H1 (cell line): Measurements from ENCODE around the gene SLC7A7. TPM values are rescaled to one million over a fixed set of nuclear protein-coding genes. Genes with fewer than 3 reads are reported as not detected.

ENCODE experiments used
- CTCF ChIA-PET: fragments of 300-600 bp; sonication (Branson Sonifier 250); formaldehyde crosslinking; loops from one replicate; lab custom pipeline; 2021; ENCODE audit not compliant: partially characterized antibody; lab: Charles Lee
- POLR2A ChIA-PET: fragments of 300-600 bp; sonication (Branson Sonifier 250); formaldehyde crosslinking; loops from one replicate; lab custom pipeline; 2021; ENCODE audit warnings: inconsistent platforms; ENCODE audit not compliant: partially characterized antibody; lab: Charles Lee
- DNase-seq, 2 experiments: peaks; one replicate each; pipeline versions ENCODE4 v3.0.0 to v3.0.0-alpha.2; 2010 to 2022; ENCODE audit warnings: low spot score in 2 of 2, low read depth in 1 of 2, mixed read lengths in 1 of 2
- FAIRE-seq: peaks from 2 replicates; lab custom pipeline; 2011; peaks lifted over from hg19 to GRCh38; lab: Jason Lieb, UNC
- H2AFZ ChIP-seq: 2 replicates; pipeline ENCODE4 v1.8.1; 2012; ENCODE audit warnings: low read length, inconsistent platforms
- H2AK5ac ChIP-seq: 2 replicates; pipeline ENCODE4 v1.6.1; 2013; ENCODE audit warnings: low read depth, low read length
- H2BK120ac ChIP-seq: replicated peaks from 2 replicates; pipeline ENCODE3; 2013; ENCODE audit warnings: low read depth, low read length, inconsistent platforms
- H2BK12ac ChIP-seq: 2 replicates; pipeline ENCODE4 v1.6.1; 2013; ENCODE audit warnings: low read depth, low read length
- H2BK15ac ChIP-seq: 2 replicates; pipeline ENCODE4 v1.6.1; 2013; ENCODE audit warnings: low read length
- H2BK20ac ChIP-seq: 2 replicates; pipeline ENCODE4 v1.6.1; 2013; ENCODE audit warnings: low read length
- H2BK5ac ChIP-seq: 2 replicates; pipeline ENCODE4 v1.6.1; 2013; ENCODE audit warnings: low read depth, low read length
- H3K14ac ChIP-seq: 2 replicates; pipeline ENCODE4 v1.6.1; 2013; ENCODE audit warnings: inconsistent platforms; ENCODE audit not compliant: insufficient read length
- H3K18ac ChIP-seq: 2 replicates; pipeline ENCODE4 v1.6.1; 2013; ENCODE audit warnings: low read length; ENCODE audit errors: extremely low read depth
- H3K23ac ChIP-seq: 2 replicates; pipeline ENCODE4 v1.6.1; 2013; ENCODE audit warnings: inconsistent platforms; ENCODE audit not compliant: insufficient read length
- H3K23me2 ChIP-seq: 2 replicates; pipeline ENCODE4 v1.6.1; 2013; ENCODE audit warnings: low read depth, low read length
- H3K27ac ChIP-seq: 2 replicates; pipeline ENCODE4 v1.6.1; 2011; ENCODE audit warnings: low read depth, low read length, inconsistent platforms
- H3K27me3 ChIP-seq, 4 experiments: replicated peaks in 1 of 4; 1 replicate in 1 of 4; 2 replicates in 3 of 4; pipeline versions ENCODE4 v1.6.1 to v1.8.1; 2011 to 2013; ENCODE audit warnings: low read length in 3 of 4, mild to moderate bottlenecking in 3 of 4, inconsistent platforms in 2 of 4, mixed read lengths in 2 of 4, moderate library complexity in 1 of 4; ENCODE audit not compliant: control insufficient read depth in 3 of 4, insufficient read depth in 3 of 4; ENCODE audit errors: extremely low read depth in 1 of 4
- H3K36me3 ChIP-seq, 4 experiments: 2 replicates each; pipeline versions ENCODE4 v1.6.1 to v1.8.1; 2011 to 2013; ENCODE audit warnings: mild to moderate bottlenecking in 4 of 4, low read length in 3 of 4, moderate library complexity in 2 of 4, control low read depth in 1 of 4, inconsistent platforms in 1 of 4; ENCODE audit not compliant: insufficient read depth in 4 of 4, control insufficient read depth in 2 of 4
- H3K4ac ChIP-seq: replicated peaks from 2 replicates; pipeline ENCODE3; 2013; ENCODE audit warnings: low read length, low read depth, mixed read lengths, inconsistent platforms; ENCODE audit not compliant: insufficient read length
- H3K4me1 ChIP-seq, 4 experiments: replicated peaks in 1 of 4; 1 replicate in 1 of 4; 2 replicates in 3 of 4; pipeline versions ENCODE4 v1.6.1 to v1.8.1; 2011 to 2013; ENCODE audit warnings: low read length in 3 of 4, inconsistent platforms in 2 of 4, mixed read lengths in 1 of 4; ENCODE audit not compliant: insufficient read depth in 4 of 4, control insufficient read depth in 3 of 4
- H3K4me2 ChIP-seq, 2 experiments: 2 replicates each; pipeline versions ENCODE4 v1.6.1 to v1.8.1; 2011 to 2013; ENCODE audit warnings: low read depth in 2 of 2, low read length in 2 of 2, control low read depth in 1 of 2, inconsistent platforms in 1 of 2, mild to moderate bottlenecking in 1 of 2; ENCODE audit not compliant: insufficient read depth in 1 of 2
- H3K4me3 ChIP-seq, 4 experiments: fragments of 200-600, 300-600 bp in 1 of 4; sonication (generic), shearing (Covaris generic), sonication (Bioruptor Twin) in 1 of 4; 2 replicates each; pipeline versions ENCODE4 v1.5.1 to v1.8.1; 2011 to 2016; ENCODE audit warnings: low read length in 4 of 4, low read depth in 3 of 4, control low read depth in 2 of 4, inconsistent platforms in 2 of 4, mild to moderate bottlenecking in 2 of 4, mixed read lengths in 1 of 4, moderate library complexity in 1 of 4; ENCODE audit not compliant: insufficient read depth in 2 of 4; ENCODE audit errors: extremely low read depth in 1 of 4
- H3K56ac ChIP-seq: replicated peaks from 2 replicates; pipeline ENCODE3; 2013; ENCODE audit warnings: low read depth, mild to moderate bottlenecking, mixed read lengths, low read length, inconsistent platforms; ENCODE audit not compliant: insufficient read length
- H3K79me1 ChIP-seq: 2 replicates; pipeline ENCODE4 v1.6.1; 2013; ENCODE audit warnings: low read depth, low read length, control low read depth
- H3K79me2 ChIP-seq, 2 experiments: 2 replicates each; pipeline versions ENCODE4 v1.6.1 to v1.8.1; 2012 to 2013; ENCODE audit warnings: low read length in 2 of 2, mild to moderate bottlenecking in 2 of 2, inconsistent platforms in 1 of 2; ENCODE audit not compliant: insufficient read depth in 2 of 2, control insufficient read depth in 1 of 2
- H3K9ac ChIP-seq, 4 experiments: replicated peaks in 1 of 4; 1 replicate in 1 of 4; 2 replicates in 3 of 4; pipeline versions ENCODE4 v1.6.1 to v1.8.1; 2011 to 2013; ENCODE audit warnings: low read depth in 3 of 4, low read length in 3 of 4, control low read depth in 2 of 4, mild to moderate bottlenecking in 2 of 4, moderate library complexity in 2 of 4, inconsistent platforms in 1 of 4; ENCODE audit errors: extremely low read depth in 1 of 4
- H3K9me3 ChIP-seq, 2 experiments: 2 replicates each; pipeline versions ENCODE4 v1.6.1 to v1.8.1; 2012 to 2013; ENCODE audit warnings: mild to moderate bottlenecking in 2 of 2, moderate library complexity in 2 of 2, control low read depth in 1 of 2, inconsistent platforms in 1 of 2, low read depth in 1 of 2, low read length in 1 of 2, mixed read lengths in 1 of 2; ENCODE audit not compliant: insufficient read depth in 2 of 2
- H4K20me1 ChIP-seq, 2 experiments: replicated peaks in 1 of 2; 2 replicates each; pipeline versions ENCODE3 to v1.8.1; 2011 to 2013; ENCODE audit warnings: inconsistent platforms in 2 of 2, low read length in 2 of 2, mild to moderate bottlenecking in 1 of 2; ENCODE audit not compliant: insufficient read depth in 2 of 2, control insufficient read depth in 1 of 2
- H4K5ac ChIP-seq: 2 replicates; pipeline ENCODE4 v1.6.1; 2013; ENCODE audit warnings: low read length, low read depth, mixed read lengths, inconsistent platforms; ENCODE audit not compliant: insufficient read length
- H4K8ac ChIP-seq: 2 replicates; pipeline ENCODE4 v1.8.0; 2013; ENCODE audit warnings: mild to moderate bottlenecking, moderate library complexity, low read length, inconsistent platforms; ENCODE audit not compliant: insufficient read depth; ENCODE audit errors: extremely low read depth
- H4K91ac ChIP-seq: replicated peaks from 2 replicates; pipeline ENCODE3; 2013; ENCODE audit warnings: low read length, mixed read lengths, inconsistent platforms; ENCODE audit not compliant: insufficient read length
- ATF3 ChIP-seq: IDR thresholded peaks from 2 replicates; pipeline ENCODE4 v1.6.1; 2011; ENCODE audit warnings: low read depth, mild to moderate bottlenecking, low read length; ENCODE audit not compliant: insufficient read depth
- BCL11A ChIP-seq, 2 experiments: IDR thresholded peaks; one replicate each; pipeline ENCODE4 v1.6.1; 2011; ENCODE audit warnings: low read depth in 2 of 2, low read length in 2 of 2, mild to moderate bottlenecking in 2 of 2
- HDAC2 ChIP-seq, 2 experiments: fragments of 300-600 bp in 1 of 2; sonication (generic) in 1 of 2; IDR thresholded peaks; 2 replicates each; pipeline ENCODE4 v1.6.1; 2011 to 2012; ENCODE audit warnings: low read depth in 2 of 2, low read length in 2 of 2, mild to moderate bottlenecking in 2 of 2, moderate library complexity in 2 of 2, borderline replicate concordance in 1 of 2, inconsistent platforms in 1 of 2
- HDAC6 ChIP-seq: IDR thresholded peaks from one replicate; pipeline ENCODE4 v1.7.1; 2012; ENCODE audit warnings: low read depth, mild to moderate bottlenecking, inconsistent platforms, low read length, moderate library complexity
- NRF1 ChIP-seq: IDR thresholded peaks from 2 replicates; pipeline ENCODE4 v1.6.1; 2011; ENCODE audit warnings: mild to moderate bottlenecking, low read depth, low read length, improper control_type of control experiment
- POLR2A ChIP-seq, 2 experiments: IDR thresholded peaks; 1 replicate in 1 of 2; 2 replicates in 1 of 2; pipeline ENCODE4 v1.6.1; 2011; ENCODE audit warnings: low read depth in 2 of 2, low read length in 2 of 2, mild to moderate bottlenecking in 2 of 2; ENCODE audit errors: control extremely low read depth in 1 of 2
- POLR2AphosphoS5 ChIP-seq: IDR thresholded peaks from 2 replicates; pipeline ENCODE4 v1.6.1; 2011; ENCODE audit warnings: low read depth, low read length
- RNF2 ChIP-seq: fragments of 200-900, 300-1000 bp; sonication (generic); IDR thresholded peaks from 2 replicates; pipeline ENCODE4 v1.7.1; 2016; ENCODE audit warnings: borderline replicate concordance, low read depth, mild to moderate bottlenecking, antibody characterized with exemption, low read length; ENCODE audit not compliant: poor library complexity, severe bottlenecking; ENCODE audit errors: missing control alignments
- SAP30 ChIP-seq: fragments of 300-600 bp; sonication (generic); IDR thresholded peaks from 2 replicates; pipeline ENCODE4 v1.7.1; 2012; ENCODE audit warnings: low read length, moderate library complexity, mild to moderate bottlenecking, inconsistent platforms; ENCODE audit not compliant: insufficient read depth, insufficient replicate concordance
- SP1 ChIP-seq: IDR thresholded peaks from 2 replicates; pipeline ENCODE4 v1.6.1; 2011; ENCODE audit warnings: low read depth, low read length
- SP2 ChIP-seq: IDR thresholded peaks from 2 replicates; pipeline ENCODE4 v1.6.1; 2012; ENCODE audit warnings: mild to moderate bottlenecking, low read length, inconsistent platforms
- YY1 ChIP-seq: IDR thresholded peaks from 2 replicates; pipeline ENCODE4 v1.6.1; 2011; ENCODE audit warnings: low read depth, mild to moderate bottlenecking, low read length
- WGBS, 2 experiments: shearing (Covaris generic) in 1 of 2; methylation state at CpG; one replicate each; pipeline versions ENCODE4 v1.1.6 to v1.1.7; 2013 to 2015; ENCODE audit warnings: low lambda C conversion rate in 2 of 2, mixed read lengths in 2 of 2, inconsistent platforms in 1 of 2, low coverage in 1 of 2, missing lambda C conversion rate in 1 of 2; ENCODE audit not compliant: insufficient replicate concordance in 2 of 2, insufficient coverage in 1 of 2, insufficient read length in 1 of 2; ENCODE audit errors: extremely low coverage in 1 of 2, missing lambda C conversion rate in 1 of 2; 5-methylcytosine and 5-hydroxymethylcytosine counted together
- polyA plus RNA-seq, 7 experiments: library from polyadenylated mRNA; depleted of rRNA in 3 of 7; stranded (reverse) in 5 of 7; unstranded in 2 of 7; fragments of >200 nt in 5 of 7; fragments of 200-250 nt in 2 of 7; gene quantifications; 1 replicate in 5 of 7; 2 replicates in 1 of 7; 4 replicates in 1 of 7; pipeline versions ENCODE4 v1.2.1 to v1.2.3, GENCODE V29; 2011 to 2013; ENCODE audit warnings: missing spikeins in 2 of 7, mixed read lengths in 2 of 7
- total RNA-seq: library from RNA; stranded (reverse); fragmentation: NEBNext Ultra II Directional; extraction: Animal tissue kit (Norgen Biotek cat#: 25700); gene quantifications from 2 replicates; pipeline ENCODE4 v1.2.1, GENCODE V29; 2021

Gene SLC7A7
- total and polyA plus RNA-seq, 2 of the 8 experiments (the other 6 are each of a cell fraction or from before 2014, with no cell fraction given): 5.8 to 14.9 TPM

GRCh38 chr14:22830443-22831010 is 15.3 kb upstream of the SLC7A7 start:
- H4K5ac ChIP-seq: no peak overlapping the region
- no peak overlapping the region for H3K18ac ChIP-seq
- no peaks in the 10 kb centered on the region; the same call in 1 of the 2 replicates for H3K79me1 ChIP-seq
- ChIA-PET POLR2A (interaction anchor here (0.7 to 16.3 kb wide), 8 partner anchors 7 to 64 kb away, joined by 3 to 203 read pairs (median 6); partner anchors contain the start of genes LRP10, MMP14 and OXA1L), CTCF (interaction anchor here (0.9 to 53.1 kb wide), 5 partner anchors 29 to 260 kb away, joined by 3 to 1562 read pairs (median 3); partner anchors contain the start of genes LRP10, MMP14 and REM2)
- WGBS, 2 experiments: 35% methylated on average over 3 of the region's 3 CpGs; no CpG with 5 or more reads in 1 of the 2 experiments
- no peak overlapping the region for H2BK15ac ChIP-seq
- no peak for FAIRE-seq
- H3K23ac ChIP-seq: no peak overlapping the region
- H3K56ac ChIP-seq: no peak overlapping the region
- H3K23me2 ChIP-seq: no peaks in the 10 kb centered on the region
- H2BK12ac ChIP-seq: no peak overlapping the region
- no peak overlapping the region for H3K14ac ChIP-seq
- no peak overlapping the region for H3K27ac ChIP-seq
- no peak for TF ChIP-seq RNF2
- no peak for TF ChIP-seq HDAC2 (IDR thresholded peaks at IDR 0.05; ENCODE audit: borderline replicate concordance in 1 of 2, low read depth in 2 of 2, low read length in 2 of 2)
- TF ChIP-seq SP2: no peak
- TF ChIP-seq NRF1: no peak
- no peak for TF ChIP-seq ATF3
- no peak for TF ChIP-seq SP1
- no peak for TF ChIP-seq SAP30
- TF ChIP-seq POLR2AphosphoS5: no peak
- TF ChIP-seq YY1: no peak
- TF ChIP-seq POLR2A (IDR thresholded peaks at IDR 0.05; ENCODE audit: control extremely low read depth in 1 of 2, low read depth in 2 of 2, low read length in 2 of 2): no peak
- no peak for TF ChIP-seq HDAC6
- no peak for TF ChIP-seq BCL11A (IDR thresholded peaks at IDR 0.05; ENCODE audit: low read depth in 2 of 2, low read length in 2 of 2)
- no peaks in the 10 kb centered on the region for H4K20me1 ChIP-seq
- H3K9me3 ChIP-seq: no peaks in the 10 kb centered on the region
- H3K4me3 ChIP-seq: peak overlapping the region; percentile 86 to 89 (median 88); a peak in 7 of 8 replicates
- peak overlapping the region; percentile 39 to 65 for H3K4me2 ChIP-seq
- no peak overlapping the region for H2AFZ ChIP-seq
- no peak for DNase-seq
- no peak overlapping the region for H4K91ac ChIP-seq
- peaks cover 0 to 12% of the 10 kb centered on the region in 2 experiments; a peak in 3 of 4 replicates for H3K79me2 ChIP-seq
- H3K4ac ChIP-seq: no peak overlapping the region
- H2BK20ac ChIP-seq: no peak overlapping the region
- no peak overlapping the region for H2AK5ac ChIP-seq
- peaks cover 5 to 25% (median 13%) of the 10 kb centered on the region in 4 experiments; a peak in 7 of 8 replicates for H3K36me3 ChIP-seq
- H4K8ac ChIP-seq: no peak overlapping the region
- H3K4me1 ChIP-seq: peaks cover 0 to 5% (median 0%) of the 10 kb centered on the region in 4 experiments; a peak in 2 of 7 replicates
- H2BK120ac ChIP-seq: no peak overlapping the region
- H3K9ac ChIP-seq: peak overlapping the region in 2 of 4 experiments; percentile 75 to 78; a peak in 3 of 7 replicates
- H3K27me3 ChIP-seq: no peaks in the 10 kb centered on the region
- H2BK5ac ChIP-seq: no peak overlapping the region
